HEK293 (cell line): ENCODE results near the gene MS4A18.

Experiments
- CTCF ChIA-PET: fragments of 350-600 bp; formaldehyde crosslinking; extraction: SDS; loops from one replicate; lab custom pipeline; 2021; ENCODE audit warnings: antibody characterized with exemption; lab: Yijun Ruan, JAX
- POLR2A ChIA-PET: fragments of 300-600 bp; formaldehyde crosslinking; extraction: SDS; loops from one replicate; lab custom pipeline; 2020; ENCODE audit warnings: antibody characterized with exemption, inconsistent platforms; lab: Yijun Ruan, JAX
- H3K27ac ChIP-seq: fragments of 200-500 bp; sonication (Bioruptor generic); 2 replicates; pipeline ENCODE4 v1.5.1; 2014; ENCODE audit warnings: low read depth, low read length, control low read depth, inconsistent platforms; ENCODE audit errors: extremely low read depth
- H3K36me3 ChIP-seq, 2 experiments: fragments of 200-500 bp in 1 of 2; sonication (Bioruptor generic) in 1 of 2; 1 replicate in 1 of 2; 2 replicates in 1 of 2; pipeline ENCODE4 v1.5.1; 2014 to 2017; ENCODE audit warnings: inconsistent platforms in 2 of 2, low read length in 2 of 2; ENCODE audit not compliant: control insufficient read depth in 2 of 2, insufficient read depth in 1 of 2
- H3K4me1 ChIP-seq: fragments of 200-500 bp; sonication (Bioruptor generic); 2 replicates; pipeline ENCODE4 v1.5.1; 2014; ENCODE audit warnings: mild to moderate bottlenecking, low read length, inconsistent platforms; ENCODE audit not compliant: control insufficient read depth, insufficient read depth
- H3K4me3 ChIP-seq: 2 replicates; pipeline ENCODE4 v1.5.1; 2011; ENCODE audit warnings: low read depth, mild to moderate bottlenecking, control low read depth, low read length, moderate library complexity
- H3K9me3 ChIP-seq: fragments of 200-500 bp; sonication (Bioruptor generic); 2 replicates; pipeline ENCODE4 v1.5.1; 2014; ENCODE audit warnings: low read depth, low read length, inconsistent platforms; ENCODE audit not compliant: control insufficient read depth, insufficient read depth
- FEZF1 ChIP-seq: fragments of 450-650 bp; formaldehyde crosslinking; IDR thresholded peaks from 2 replicates; pipeline ENCODE4 v1.5.1; 2016; ENCODE audit warnings: missing biosample characterization, missing genetic modification characterization
- GFI1B ChIP-seq: fragments of 450-650 bp; formaldehyde crosslinking; IDR thresholded peaks from 2 replicates; pipeline ENCODE4 v1.5.1; 2016; ENCODE audit warnings: missing biosample characterization, missing genetic modification characterization
- GLI2 ChIP-seq: fragments of 450-650 bp; formaldehyde crosslinking; IDR thresholded peaks from 2 replicates; pipeline ENCODE4; 2017; ENCODE audit warnings: missing biosample characterization, missing genetic modification characterization, low read depth, borderline replicate concordance
- GLIS2 ChIP-seq: fragments of 450-650 bp; formaldehyde crosslinking; IDR thresholded peaks from 2 replicates; pipeline ENCODE4 v1.5.1; 2016; ENCODE audit warnings: missing biosample characterization, missing genetic modification characterization
- KLF10 ChIP-seq: fragments of 450-650 bp; IDR thresholded peaks from 2 replicates; pipeline ENCODE4 v1.5.1; 2018; ENCODE audit warnings: missing biosample characterization, mild to moderate bottlenecking, missing genetic modification characterization
- OVOL3 ChIP-seq: fragments of 450-650 bp; formaldehyde crosslinking; IDR thresholded peaks from 2 replicates; pipeline ENCODE4 v1.5.1; 2016; ENCODE audit warnings: missing biosample characterization, missing genetic modification characterization
- TRIM28 ChIP-seq: IDR thresholded peaks from 2 replicates; pipeline ENCODE4 v1.6.1; 2011; ENCODE audit warnings: low read length, control low read depth, borderline replicate concordance
- ZFP3 ChIP-seq: fragments of 450-650 bp; formaldehyde crosslinking; IDR thresholded peaks from 2 replicates; pipeline ENCODE4 v1.5.1; 2016; ENCODE audit warnings: low read depth, missing biosample characterization, missing genetic modification characterization
- ZIC2 ChIP-seq: fragments of 450-650 bp; formaldehyde crosslinking; IDR thresholded peaks from 2 replicates; pipeline ENCODE4 v1.5.1; 2016; ENCODE audit warnings: missing biosample characterization, missing genetic modification characterization
- ZNF140 ChIP-seq: fragments of 450-650 bp; formaldehyde crosslinking; IDR thresholded peaks from 2 replicates; pipeline ENCODE4 v1.5.1; 2016; ENCODE audit warnings: missing biosample characterization, missing genetic modification characterization
- ZNF157 ChIP-seq: fragments of 450-650 bp; formaldehyde crosslinking; IDR thresholded peaks from 2 replicates; pipeline ENCODE4 v1.5.1; 2016; ENCODE audit warnings: missing biosample characterization, missing genetic modification characterization
- ZNF169 ChIP-seq: fragments of 450-650 bp; formaldehyde crosslinking; IDR thresholded peaks from 2 replicates; pipeline ENCODE4 v1.5.1; 2016; ENCODE audit warnings: missing biosample characterization, missing genetic modification characterization
- ZNF24 ChIP-seq: fragments of 450-650 bp; formaldehyde crosslinking; IDR thresholded peaks from 2 replicates; pipeline ENCODE4 v1.5.1; 2016; ENCODE audit warnings: missing biosample characterization, missing genetic modification characterization
- ZNF366 ChIP-seq: fragments of 450-650 bp; formaldehyde crosslinking; conservative IDR thresholded peaks from 2 replicates; pipeline ENCODE4 v1.5.1; 2016; ENCODE audit warnings: missing biosample characterization, missing genetic modification characterization
- ZNF37A ChIP-seq: fragments of 450-650 bp; IDR thresholded peaks from 2 replicates; pipeline ENCODE4 v1.5.1; 2018; ENCODE audit warnings: missing biosample characterization, missing genetic modification characterization
- ZNF426 ChIP-seq: fragments of 450-650 bp; formaldehyde crosslinking; IDR thresholded peaks from 2 replicates; pipeline ENCODE4 v1.5.1; 2017; ENCODE audit warnings: missing biosample characterization, missing genetic modification characterization, mild to moderate bottlenecking, inconsistent platforms, moderate library complexity
- ZNF433 ChIP-seq: fragments of 450-650 bp; formaldehyde crosslinking; IDR thresholded peaks from 2 replicates; pipeline ENCODE4 v1.5.1; 2016; ENCODE audit warnings: missing biosample characterization, missing genetic modification characterization, low read depth
- ZNF501 ChIP-seq: fragments of 450-650 bp; formaldehyde crosslinking; IDR thresholded peaks from 2 replicates; pipeline ENCODE4 v1.5.1; 2016; ENCODE audit warnings: missing biosample characterization, missing genetic modification characterization
- ZNF561 ChIP-seq: fragments of 450-650 bp; IDR thresholded peaks from 2 replicates; pipeline ENCODE4 v1.5.1; 2018; ENCODE audit warnings: missing biosample characterization, missing genetic modification characterization, borderline replicate concordance
- ZNF596 ChIP-seq: fragments of 450-650 bp; IDR thresholded peaks from 2 replicates; pipeline ENCODE4 v1.5.0; 2018; ENCODE audit warnings: missing biosample characterization, mild to moderate bottlenecking, missing genetic modification characterization, moderate library complexity
- ZNF707 ChIP-seq: fragments of 450-650 bp; formaldehyde crosslinking; IDR thresholded peaks from 2 replicates; pipeline ENCODE4 v1.5.1; 2016; ENCODE audit warnings: missing biosample characterization, missing genetic modification characterization
- ZXDB ChIP-seq: fragments of 450-650 bp; formaldehyde crosslinking; IDR thresholded peaks from 2 replicates; pipeline ENCODE4 v1.5.1; 2016; ENCODE audit warnings: missing biosample characterization, missing genetic modification characterization
- TF ChIP-seq, protein P1 (sequence below): fragments of 450-650 bp; formaldehyde crosslinking; IDR thresholded peaks from 2 replicates; pipeline ENCODE4; 2016; ENCODE audit warnings: missing biosample characterization, missing genetic modification characterization
- TF ChIP-seq, protein P2 (sequence below): fragments of 450-650 bp; formaldehyde crosslinking; IDR thresholded peaks from 2 replicates; pipeline ENCODE4 v1.5.1; 2016; ENCODE audit warnings: missing biosample characterization, missing genetic modification characterization, borderline replicate concordance
- TF ChIP-seq, protein P3 (sequence below): sonication (generic); formaldehyde crosslinking; IDR thresholded peaks from 2 replicates; pipeline ENCODE4 v1.8.1; 2022; ENCODE audit warnings: mild to moderate bottlenecking, moderate library complexity, missing genetic modification reagents
- TF ChIP-seq, protein P4 (sequence below): fragments of 450-650 bp; formaldehyde crosslinking; IDR thresholded peaks from 2 replicates; pipeline ENCODE4 v1.5.1; 2016; ENCODE audit warnings: missing biosample characterization, missing genetic modification characterization

The MS4A18 gene

DNA sequence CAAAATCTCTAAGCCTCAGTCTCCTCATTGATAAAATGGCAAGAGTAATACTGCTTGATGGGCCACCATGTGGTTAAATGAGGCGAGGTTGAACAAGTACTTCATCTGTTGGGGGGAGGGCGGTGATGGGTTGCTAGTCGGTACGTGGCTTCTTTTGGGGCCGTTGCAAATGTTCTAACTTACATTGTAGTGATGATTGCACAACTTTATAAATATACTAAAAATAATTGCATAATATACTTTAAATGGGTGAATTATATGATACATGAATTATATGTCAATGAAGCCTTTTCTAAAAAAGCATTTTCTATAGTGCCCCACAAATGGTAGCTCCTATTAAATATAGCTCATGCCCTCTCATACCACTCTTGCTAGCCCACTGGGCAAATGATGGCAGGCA is 18.6 kb upstream of the MS4A18 start:
- no peak for TF ChIP-seq ZNF24
- TF ChIP-seq, protein P1, sequence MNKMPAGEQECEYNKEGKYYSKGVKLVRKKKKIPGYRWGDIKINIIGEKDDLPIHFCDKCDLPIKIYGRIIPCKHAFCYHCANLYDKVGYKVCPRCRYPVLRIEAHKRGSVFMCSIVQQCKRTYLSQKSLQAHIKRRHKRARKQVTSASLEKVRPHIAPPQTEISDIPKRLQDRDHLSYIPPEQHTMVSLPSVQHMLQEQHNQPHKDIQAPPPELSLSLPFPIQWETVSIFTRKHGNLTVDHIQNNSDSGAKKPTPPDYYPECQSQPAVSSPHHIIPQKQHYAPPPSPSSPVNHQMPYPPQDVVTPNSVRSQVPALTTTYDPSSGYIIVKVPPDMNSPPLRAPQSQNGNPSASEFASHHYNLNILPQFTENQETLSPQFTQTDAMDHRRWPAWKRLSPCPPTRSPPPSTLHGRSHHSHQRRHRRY (tag by site-specific recombination), result no peak
- no peak for TF ChIP-seq ZNF169 (tag by site-specific recombination)
- TF ChIP-seq ZFP3, result no peak
- no peak for TF ChIP-seq TRIM28
- TF ChIP-seq ZNF140 (tag by site-specific recombination), result no peak
- no peak for TF ChIP-seq ZNF426 (tag by site-specific recombination)
- no peak for TF ChIP-seq ZIC2 (tag by site-specific recombination)
- Histone ChIP-seq H3K27ac (no peak overlapping the region), H3K4me3 (no peak overlapping the region), H3K9me3 (no peaks in the 10 kb centered on the region), H3K4me1 (no peaks in the 10 kb centered on the region), H3K36me3 (no peaks in the 10 kb centered on the region)
- POLR2A ChIA-PET, result no interaction called here
- CTCF ChIA-PET, result interaction anchor here (0.5 to 1.0 kb wide), 2 partner anchors 9 to 57 kb away, joined by 3 to 4 read pairs; no protein-coding TSS in a partner anchor

DNA sequence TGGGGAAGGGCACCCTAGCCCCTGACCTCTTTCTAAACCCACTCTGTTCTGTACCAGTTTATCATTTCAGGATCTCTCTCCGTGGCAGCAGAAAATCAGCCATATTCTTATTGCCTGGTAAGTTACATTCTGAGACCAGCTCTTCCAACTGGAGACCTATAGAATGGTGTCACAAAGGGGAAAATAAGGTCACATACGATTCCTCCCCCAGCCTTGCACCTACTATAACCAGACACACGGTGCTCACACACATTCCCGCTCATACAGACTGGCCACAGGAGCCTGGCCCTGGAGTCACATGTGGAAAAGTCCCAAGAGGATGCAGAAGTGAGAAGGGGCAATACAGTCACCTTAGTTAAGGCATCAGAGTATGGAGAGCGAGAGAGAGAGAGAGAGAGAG is 17.6 kb upstream of the MS4A18 start:
- ChIA-PET POLR2A (no interaction called here), CTCF (interaction anchor here (0.5 to 1.0 kb wide), 4 partner anchors 49 to 486 kb away, joined by 3 to 6 read pairs (median 4); no protein-coding TSS in a partner anchor)
- Histone ChIP-seq H3K9me3 (no peaks in the 10 kb centered on the region), H3K4me1 (no peaks in the 10 kb centered on the region), H3K4me3 (no peak overlapping the region), H3K27ac (no peak overlapping the region), H3K36me3 (no peaks in the 10 kb centered on the region)
- TF ChIP-seq KLF10 (no peak), ZNF561 (tag by site-specific recombination) (no peak), ZNF596 (no peak)

DNA sequence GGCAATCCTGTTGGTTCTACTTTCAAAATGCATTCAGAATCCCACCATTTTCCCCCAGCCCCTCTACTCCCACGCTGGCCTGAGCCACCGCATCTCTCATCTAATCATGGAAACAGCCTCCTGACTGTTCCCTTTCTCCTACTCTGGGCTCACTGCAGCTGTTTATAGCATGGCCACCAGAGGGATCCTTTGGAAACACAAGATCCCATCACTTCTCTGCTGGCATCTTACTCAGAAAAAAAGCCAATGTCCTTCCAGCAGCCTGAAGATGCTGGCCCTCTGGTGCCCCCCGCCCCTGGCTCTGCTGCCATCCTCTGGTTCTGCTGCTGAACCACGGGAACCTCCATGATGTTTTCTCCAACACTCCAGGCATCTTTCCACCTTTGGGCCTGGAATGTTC is 14.0 kb upstream of the MS4A18 start:
- H3K4me3 ChIP-seq, result no peak overlapping the region
- CTCF ChIA-PET, result no interaction called here
- H3K9me3 ChIP-seq, result no peaks in the 10 kb centered on the region

More for the DNA sequence above, 14.0 kb upstream of the MS4A18 start:
- Histone ChIP-seq H3K4me1 (no peaks in the 10 kb centered on the region), H3K27ac (no peak overlapping the region), H3K36me3 (no peaks in the 10 kb centered on the region)
- POLR2A ChIA-PET, result no interaction called here
- no peak for TF ChIP-seq GLIS2 (tag by site-specific recombination)
- no peak for TF ChIP-seq ZNF37A
- TF ChIP-seq ZNF707 (tag by site-specific recombination), result no peak
- TF ChIP-seq ZNF366 (tag by site-specific recombination), result no peak
- TF ChIP-seq ZNF140 (tag by site-specific recombination), result no peak
- no peak for TF ChIP-seq GLI2 (tag by site-specific recombination)
- no peak for TF ChIP-seq OVOL3 (tag by site-specific recombination)
- no peak for TF ChIP-seq ZXDB
- TF ChIP-seq GFI1B (tag by site-specific recombination), result no peak
- no peak for TF ChIP-seq ZNF157
- TF ChIP-seq, protein P2, sequence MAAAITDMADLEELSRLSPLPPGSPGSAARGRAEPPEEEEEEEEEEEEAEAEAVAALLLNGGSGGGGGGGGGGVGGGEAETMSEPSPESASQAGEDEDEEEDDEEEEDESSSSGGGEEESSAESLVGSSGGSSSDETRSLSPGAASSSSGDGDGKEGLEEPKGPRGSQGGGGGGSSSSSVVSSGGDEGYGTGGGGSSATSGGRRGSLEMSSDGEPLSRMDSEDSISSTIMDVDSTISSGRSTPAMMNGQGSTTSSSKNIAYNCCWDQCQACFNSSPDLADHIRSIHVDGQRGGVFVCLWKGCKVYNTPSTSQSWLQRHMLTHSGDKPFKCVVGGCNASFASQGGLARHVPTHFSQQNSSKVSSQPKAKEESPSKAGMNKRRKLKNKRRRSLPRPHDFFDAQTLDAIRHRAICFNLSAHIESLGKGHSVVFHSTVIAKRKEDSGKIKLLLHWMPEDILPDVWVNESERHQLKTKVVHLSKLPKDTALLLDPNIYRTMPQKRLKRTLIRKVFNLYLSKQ, result no peak
- TF ChIP-seq ZNF433 (tag by site-specific recombination), result no peak
- TF ChIP-seq ZNF501, result no peak
- no peak for TF ChIP-seq FEZF1 (tag by site-specific recombination)
- TF ChIP-seq, protein P3, sequence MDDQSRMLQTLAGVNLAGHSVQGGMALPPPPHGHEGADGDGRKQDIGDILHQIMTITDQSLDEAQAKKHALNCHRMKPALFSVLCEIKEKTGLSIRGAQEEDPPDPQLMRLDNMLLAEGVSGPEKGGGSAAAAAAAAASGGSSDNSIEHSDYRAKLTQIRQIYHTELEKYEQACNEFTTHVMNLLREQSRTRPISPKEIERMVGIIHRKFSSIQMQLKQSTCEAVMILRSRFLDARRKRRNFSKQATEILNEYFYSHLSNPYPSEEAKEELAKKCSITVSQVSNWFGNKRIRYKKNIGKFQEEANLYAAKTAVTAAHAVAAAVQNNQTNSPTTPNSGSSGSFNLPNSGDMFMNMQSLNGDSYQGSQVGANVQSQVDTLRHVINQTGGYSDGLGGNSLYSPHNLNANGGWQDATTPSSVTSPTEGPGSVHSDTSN, result no peak
- TF ChIP-seq, protein P4, sequence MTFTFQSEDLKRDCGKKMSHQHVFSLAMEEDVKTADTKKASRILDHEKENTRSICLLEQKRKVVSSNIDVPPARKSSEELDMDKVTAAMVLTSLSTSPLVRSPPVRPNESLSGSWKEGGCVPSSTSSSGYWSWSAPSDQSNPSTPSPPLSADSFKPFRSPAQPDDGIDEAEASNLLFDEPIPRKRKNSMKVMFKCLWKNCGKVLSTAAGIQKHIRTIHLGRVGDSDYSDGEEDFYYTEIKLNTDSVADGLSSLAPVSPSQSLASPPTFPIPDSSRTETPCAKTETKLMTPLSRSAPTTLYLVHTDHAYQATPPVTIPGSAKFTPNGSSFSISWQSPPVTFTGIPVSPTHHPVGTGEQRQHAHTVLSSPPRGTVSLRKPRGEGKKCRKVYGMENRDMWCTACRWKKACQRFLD (tag by site-specific recombination), result no peak
